ENCODE results near the gene DACH1. TPM values are rescaled to one million over a fixed set of nuclear protein-coding genes. Genes with fewer than 3 reads are reported as not detected.

DACH1 gene
- total RNA-seq, 1 donor from 2014 or later, result 1.6 TPM

GRCh38 chr13:71876648-71877255 is 9.7 kb upstream of the DACH1 start:
- FAIRE-seq, result no peak
- H4K20me1 ChIP-seq (ENCODE audit: insufficient read depth, low read length), result no peaks in the 10 kb centered on the region
- H3K9me3 ChIP-seq (ENCODE audit: insufficient read depth, low read depth, low read length), result no peaks in the 10 kb centered on the region
- peaks cover 18% of the 10 kb centered on the region for H3K4me1 Mint-ChIP-seq (ENCODE audit: low read depth, unreplicated experiment)
- H3K9ac ChIP-seq (ENCODE audit: low read length), result no peak overlapping the region
- no peaks in the 10 kb centered on the region for H3K27me3 ChIP-seq (ENCODE audit: insufficient read depth, low read length)
- no peaks in the 10 kb centered on the region for H3K79me2 ChIP-seq (ENCODE audit: insufficient read depth, low read length)
- TF ChIP-seq CTCF (IDR thresholded peaks at IDR 0.05; ENCODE audit: insufficient read depth, low read depth, low read length) (no peak), EZH2 (IDR thresholded peaks at IDR 0.05; ENCODE audit: insufficient read depth, low read length) (no peak)
- H3K36me3 ChIP-seq (ENCODE audit: insufficient read depth, low read length), result no peaks in the 10 kb centered on the region
- H3K4me3 Mint-ChIP-seq (ENCODE audit: unreplicated experiment), result no peak overlapping the region
- H3K36me3 Mint-ChIP-seq (ENCODE audit: low read depth, unreplicated experiment), result no peaks in the 10 kb centered on the region
- no peak overlapping the region for H3K27ac Mint-ChIP-seq (ENCODE audit: unreplicated experiment)
- H3K27me3 Mint-ChIP-seq (ENCODE audit: low read depth, unreplicated experiment), result peaks cover 2% of the 10 kb centered on the region
- H2AFZ ChIP-seq (ENCODE audit: low read depth, low read length), result no peak overlapping the region
- H3K9me3 Mint-ChIP-seq (ENCODE audit: unreplicated experiment), result peaks cover 2% of the 10 kb centered on the region
- H3K4me2 ChIP-seq (ENCODE audit: low read length), result no peak overlapping the region
- no peak overlapping the region for H3K4me3 ChIP-seq (ENCODE audit: insufficient read depth, low read depth, low read length)
- no peaks in the 10 kb centered on the region for H3K4me1 ChIP-seq (ENCODE audit: insufficient read depth, low read length)
- no peak overlapping the region for H3K27ac ChIP-seq (ENCODE audit: low read depth, low read length)
- no peak for DNase-seq (ENCODE audit: low read depth)

GRCh38 chr13:71875823-71876222 is 8.8 kb upstream of the DACH1 start:
- Mint-ChIP-seq H3K27ac (ENCODE audit: unreplicated experiment) (no peak overlapping the region), H3K9me3 (ENCODE audit: unreplicated experiment) (no peaks in the 10 kb centered on the region), H3K36me3 (ENCODE audit: low read depth, unreplicated experiment) (no peaks in the 10 kb centered on the region), H3K4me1 (ENCODE audit: low read depth, unreplicated experiment) (peaks cover 15% of the 10 kb centered on the region), H3K4me3 (ENCODE audit: unreplicated experiment) (no peak overlapping the region), H3K27me3 (ENCODE audit: low read depth, unreplicated experiment) (peaks cover 2% of the 10 kb centered on the region)
- no peaks in the 10 kb centered on the region for H3K4me1 ChIP-seq (ENCODE audit: insufficient read depth, low read length)
- H3K36me3 ChIP-seq (ENCODE audit: insufficient read depth, low read length), result no peaks in the 10 kb centered on the region
- H3K27me3 ChIP-seq (ENCODE audit: insufficient read depth, low read length), result no peaks in the 10 kb centered on the region
- H2AFZ ChIP-seq (ENCODE audit: low read depth, low read length), result no peak overlapping the region
- TF ChIP-seq CTCF (IDR thresholded peaks at IDR 0.05; ENCODE audit: insufficient read depth, low read depth, low read length), result no peak
- H3K9me3 ChIP-seq (ENCODE audit: insufficient read depth, low read depth, low read length), result no peaks in the 10 kb centered on the region
- FAIRE-seq (no peak), DNase-seq (ENCODE audit: low read depth) (no peak)
- no peak overlapping the region for H3K4me3 ChIP-seq (ENCODE audit: insufficient read depth, low read depth, low read length)
- H4K20me1 ChIP-seq (ENCODE audit: insufficient read depth, low read length), result no peaks in the 10 kb centered on the region
- H3K9ac ChIP-seq (ENCODE audit: low read length), result no peak overlapping the region
- H3K27ac ChIP-seq (ENCODE audit: low read depth, low read length), result no peak overlapping the region
- H3K4me2 ChIP-seq (ENCODE audit: low read length), result no peak overlapping the region
- H3K79me2 ChIP-seq (ENCODE audit: insufficient read depth, low read length), result no peaks in the 10 kb centered on the region

- Histone ChIP-seq H3K27ac (ENCODE audit: low read depth, low read length) (no peak overlapping the region), H3K4me2 (ENCODE audit: low read length) (no peak overlapping the region), H3K4me1 (ENCODE audit: insufficient read depth, low read length) (no peaks in the 10 kb centered on the region), H3K9ac (ENCODE audit: low read length) (no peak overlapping the region), H3K4me3 (ENCODE audit: insufficient read depth, low read depth, low read length) (no peak overlapping the region), H4K20me1 (ENCODE audit: insufficient read depth, low read length) (no peaks in the 10 kb centered on the region), H3K79me2 (ENCODE audit: insufficient read depth, low read length) (no peaks in the 10 kb centered on the region), H3K27me3 (ENCODE audit: insufficient read depth, low read length) (peaks cover 9% of the 10 kb centered on the region), H2AFZ (ENCODE audit: low read depth, low read length) (no peak overlapping the region), H3K36me3 (ENCODE audit: insufficient read depth, low read length) (no peaks in the 10 kb centered on the region), H3K9me3 (ENCODE audit: insufficient read depth, low read depth, low read length) (no peaks in the 10 kb centered on the region)
- Mint-ChIP-seq H3K27ac (ENCODE audit: unreplicated experiment) (no peak overlapping the region), H3K4me3 (ENCODE audit: unreplicated experiment) (no peak overlapping the region), H3K27me3 (ENCODE audit: low read depth, unreplicated experiment) (peaks cover 12% of the 10 kb centered on the region), H3K9me3 (ENCODE audit: unreplicated experiment) (no peaks in the 10 kb centered on the region), H3K36me3 (ENCODE audit: low read depth, unreplicated experiment) (no peaks in the 10 kb centered on the region), H3K4me1 (ENCODE audit: low read depth, unreplicated experiment) (peaks cover 8% of the 10 kb centered on the region)
- TF ChIP-seq EZH2 (IDR thresholded peaks at IDR 0.05; ENCODE audit: insufficient read depth, low read length) (no peak), CTCF (IDR thresholded peaks at IDR 0.05; ENCODE audit: insufficient read depth, low read depth, low read length) (no peak)
- no peak for FAIRE-seq
- DNase-seq (ENCODE audit: low read depth), result no peak
Measured at GRCh38 chr13:71874458-71874857, 7.5 kb upstream of the DACH1 start.
